Glutamatergic neuron (in vitro differentiated cells): Measurements from ENCODE around the gene CROCC2. TPM values are rescaled to one million over a fixed set of nuclear protein-coding genes. Genes with fewer than 3 reads are reported as not detected.

Experiments used
- DNase-seq: peaks from one replicate; pipeline ENCODE4 v3.0.0; 2022
- H3K27ac Mint-ChIP-seq: one replicate; pipeline ENCODE4 v1.8.0; 2020; ENCODE audit warnings: mild to moderate bottlenecking, mixed read lengths, inconsistent platforms; ENCODE audit not compliant: unreplicated experiment
- H3K27me3 Mint-ChIP-seq: one replicate; pipeline ENCODE4 v1.8.0; 2020; ENCODE audit warnings: mild to moderate bottlenecking, moderate library complexity, mixed read lengths, inconsistent platforms; ENCODE audit not compliant: unreplicated experiment
- H3K36me3 Mint-ChIP-seq: one replicate; pipeline ENCODE4 v1.8.0; 2020; ENCODE audit warnings: mild to moderate bottlenecking, mixed read lengths, inconsistent platforms; ENCODE audit not compliant: unreplicated experiment
- H3K4me1 Mint-ChIP-seq: one replicate; pipeline ENCODE4 v1.8.0; 2020; ENCODE audit warnings: mild to moderate bottlenecking, low read depth, mixed read lengths, inconsistent platforms; ENCODE audit not compliant: unreplicated experiment
- H3K4me3 Mint-ChIP-seq: one replicate; pipeline ENCODE4 v1.8.0; 2020; ENCODE audit warnings: mild to moderate bottlenecking, mixed read lengths, inconsistent platforms; ENCODE audit not compliant: unreplicated experiment
- H3K9me3 Mint-ChIP-seq: one replicate; pipeline ENCODE4 v1.8.0; 2020; ENCODE audit warnings: mild to moderate bottlenecking, moderate library complexity, mixed read lengths, inconsistent platforms; ENCODE audit not compliant: unreplicated experiment
- total RNA-seq: library from RNA; stranded (reverse); fragmentation: NEBNext Ultra II Directional; extraction: Animal tissue kit (Norgen Biotek cat#: 25700); gene quantifications from one replicate; pipeline ENCODE4 v1.2.1, GENCODE V29; 2021; ENCODE audit not compliant: unreplicated experiment
- TF ChIP-seq, protein P1 (sequence below): fragments of 200-600 bp; sonication (generic); IDR thresholded peaks from one replicate; pipeline ENCODE4 v1.5.0; 2021; ENCODE audit not compliant: partially characterized antibody, unreplicated experiment

CROCC2 gene
- total RNA-seq, 1 donor from 2014 or later: not detected

DNA sequence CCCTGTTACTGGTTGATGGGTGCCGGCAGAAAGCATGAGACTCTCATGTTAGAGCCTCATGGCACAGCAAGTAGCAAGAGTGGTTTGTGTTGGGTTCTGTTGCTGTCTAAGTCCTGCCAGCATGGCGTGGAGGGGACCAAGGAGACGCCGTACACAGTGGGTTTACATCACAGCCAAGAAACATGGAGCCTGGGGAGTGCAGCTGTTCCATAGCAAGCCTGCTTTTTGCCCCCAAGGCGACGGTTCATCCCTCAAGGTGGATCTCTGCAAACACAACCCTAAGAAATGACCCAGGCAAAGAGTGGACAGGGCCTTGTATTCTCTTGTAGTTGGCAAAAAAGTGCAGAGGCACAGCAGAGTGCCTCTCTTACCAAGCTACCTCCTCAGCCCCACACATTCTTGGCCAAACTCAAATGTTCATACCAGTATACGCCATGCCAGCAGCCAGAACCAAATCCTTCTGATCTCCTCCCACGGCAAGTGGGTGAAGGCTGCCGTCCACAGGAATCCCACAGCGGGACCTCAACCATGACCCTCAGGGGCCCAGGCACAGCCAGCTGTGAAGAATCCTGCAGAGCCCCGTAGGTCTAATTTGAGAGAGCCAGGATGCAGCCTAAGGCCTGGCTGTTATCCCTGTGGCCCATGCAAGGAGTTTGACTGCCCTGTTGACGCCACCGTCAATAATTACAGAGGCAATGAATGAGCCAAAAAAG is 111.2 kb downstream of the CROCC2 start:
- H3K27ac Mint-ChIP-seq: no peak overlapping the region
- peaks cover 6% of the 10 kb centered on the region for H3K27me3 Mint-ChIP-seq
- no peak for DNase-seq
- H3K4me1 Mint-ChIP-seq: no peaks in the 10 kb centered on the region
- peaks cover 3% of the 10 kb centered on the region for H3K9me3 Mint-ChIP-seq
- TF ChIP-seq, protein P1, sequence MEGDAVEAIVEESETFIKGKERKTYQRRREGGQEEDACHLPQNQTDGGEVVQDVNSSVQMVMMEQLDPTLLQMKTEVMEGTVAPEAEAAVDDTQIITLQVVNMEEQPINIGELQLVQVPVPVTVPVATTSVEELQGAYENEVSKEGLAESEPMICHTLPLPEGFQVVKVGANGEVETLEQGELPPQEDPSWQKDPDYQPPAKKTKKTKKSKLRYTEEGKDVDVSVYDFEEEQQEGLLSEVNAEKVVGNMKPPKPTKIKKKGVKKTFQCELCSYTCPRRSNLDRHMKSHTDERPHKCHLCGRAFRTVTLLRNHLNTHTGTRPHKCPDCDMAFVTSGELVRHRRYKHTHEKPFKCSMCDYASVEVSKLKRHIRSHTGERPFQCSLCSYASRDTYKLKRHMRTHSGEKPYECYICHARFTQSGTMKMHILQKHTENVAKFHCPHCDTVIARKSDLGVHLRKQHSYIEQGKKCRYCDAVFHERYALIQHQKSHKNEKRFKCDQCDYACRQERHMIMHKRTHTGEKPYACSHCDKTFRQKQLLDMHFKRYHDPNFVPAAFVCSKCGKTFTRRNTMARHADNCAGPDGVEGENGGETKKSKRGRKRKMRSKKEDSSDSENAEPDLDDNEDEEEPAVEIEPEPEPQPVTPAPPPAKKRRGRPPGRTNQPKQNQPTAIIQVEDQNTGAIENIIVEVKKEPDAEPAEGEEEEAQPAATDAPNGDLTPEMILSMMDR: no peak
- H3K36me3 Mint-ChIP-seq: peaks cover 9% of the 10 kb centered on the region
- H3K4me3 Mint-ChIP-seq: no peak overlapping the region

DNA sequence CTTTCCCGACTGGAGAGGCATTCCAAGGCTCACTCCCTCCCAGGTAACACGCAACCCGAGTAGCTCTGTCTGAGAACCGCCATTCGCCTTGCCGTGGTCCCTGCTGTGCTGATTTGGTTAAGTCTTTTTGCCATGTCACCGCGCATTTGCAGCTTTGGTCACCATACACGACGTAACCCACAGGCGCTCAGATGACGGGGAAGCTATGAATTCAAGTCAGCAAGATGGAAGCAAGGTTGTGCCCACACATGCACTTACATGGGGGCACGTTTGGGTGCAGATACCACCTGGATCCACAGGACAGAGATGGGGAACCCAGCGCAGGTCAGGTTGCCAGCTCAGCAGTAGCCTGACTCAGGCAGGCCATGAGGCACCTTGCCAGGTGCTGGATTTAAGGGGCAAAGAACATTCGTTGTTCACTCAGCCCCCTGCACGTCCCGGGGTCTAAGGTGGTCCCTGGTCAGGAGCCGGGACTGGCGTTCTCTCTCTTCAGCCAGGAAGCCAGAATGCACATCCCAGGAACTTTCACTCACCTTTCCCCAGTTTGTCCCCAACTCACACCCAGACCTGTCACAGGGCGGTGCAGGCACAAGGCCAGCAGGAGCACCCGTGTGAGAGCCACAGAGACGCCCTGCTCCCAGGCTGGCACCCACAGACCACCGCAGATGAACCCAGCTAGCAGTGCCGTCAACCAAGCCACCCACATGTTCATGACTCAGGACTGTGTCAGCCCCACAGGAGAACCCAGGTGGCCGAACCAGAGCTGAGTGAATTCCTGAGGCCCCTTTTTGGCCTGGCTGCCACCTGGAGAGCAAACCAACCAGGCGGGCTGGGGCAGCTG is 112.1 kb downstream of the CROCC2 start:
- DNase-seq: no peak
- peaks cover 5% of the 10 kb centered on the region for H3K36me3 Mint-ChIP-seq
- TF ChIP-seq, protein P1: no peak
- H3K4me3 Mint-ChIP-seq: no peak overlapping the region
- peaks cover 3% of the 10 kb centered on the region for H3K9me3 Mint-ChIP-seq
- no peak overlapping the region for H3K27ac Mint-ChIP-seq
- no peaks in the 10 kb centered on the region for H3K4me1 Mint-ChIP-seq
- H3K27me3 Mint-ChIP-seq: peaks cover 4% of the 10 kb centered on the region

DNA sequence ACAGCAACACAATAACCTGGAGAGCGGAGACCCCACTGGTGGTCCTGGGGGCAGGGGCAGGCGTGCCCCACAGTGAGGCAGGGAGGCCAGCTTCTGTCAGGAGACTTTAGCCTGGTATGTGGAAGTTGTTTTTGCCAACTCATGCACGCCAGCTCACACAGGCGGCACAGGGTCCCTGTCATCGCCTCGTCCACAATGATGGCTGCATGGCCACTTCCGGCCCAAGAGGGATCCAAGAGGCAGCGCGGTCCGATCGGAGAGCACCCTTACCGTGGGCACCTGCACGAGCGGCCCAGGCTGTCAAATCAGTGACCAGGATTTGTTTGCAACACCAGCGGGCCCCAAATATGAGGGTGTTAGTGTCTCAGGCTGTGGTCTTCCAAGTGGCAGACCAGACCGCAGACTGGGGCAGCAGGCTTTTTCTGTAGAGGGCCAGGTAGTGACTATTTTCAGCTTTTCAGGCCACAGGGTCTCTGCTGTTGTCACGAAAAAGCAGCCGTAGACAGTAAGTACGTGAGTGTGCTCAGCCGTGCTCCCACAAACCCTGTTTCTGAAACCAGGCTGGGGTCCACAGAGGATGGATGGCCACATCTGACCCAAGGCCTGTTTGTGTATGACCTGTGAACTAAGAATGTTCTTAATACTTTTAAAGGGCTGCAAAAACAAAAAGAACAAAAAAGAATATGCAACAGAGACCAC is 113.5 kb downstream of the CROCC2 start:
- Mint-ChIP-seq H3K27me3 (peaks cover 4% of the 10 kb centered on the region), H3K36me3 (peaks cover 5% of the 10 kb centered on the region), H3K4me1 (no peaks in the 10 kb centered on the region), H3K27ac (no peak overlapping the region), H3K9me3 (peaks cover 5% of the 10 kb centered on the region), H3K4me3 (no peak overlapping the region)
- DNase-seq: no peak
- TF ChIP-seq, protein P1: no peak

GRCh38 chr2:241020201-241020600 is 114.1 kb downstream of the CROCC2 start:
- H3K4me3 Mint-ChIP-seq: no peak overlapping the region
- H3K9me3 Mint-ChIP-seq: peaks cover 5% of the 10 kb centered on the region
- peaks cover 6% of the 10 kb centered on the region for H3K36me3 Mint-ChIP-seq
- peaks cover 4% of the 10 kb centered on the region for H3K27me3 Mint-ChIP-seq
- no peaks in the 10 kb centered on the region for H3K4me1 Mint-ChIP-seq
- H3K27ac Mint-ChIP-seq: no peak overlapping the region
- DNase-seq: no peak
- TF ChIP-seq, protein P1: no peak
